ENCODE data around the gene TNFSF11.

The TNFSF11 gene

DNA sequence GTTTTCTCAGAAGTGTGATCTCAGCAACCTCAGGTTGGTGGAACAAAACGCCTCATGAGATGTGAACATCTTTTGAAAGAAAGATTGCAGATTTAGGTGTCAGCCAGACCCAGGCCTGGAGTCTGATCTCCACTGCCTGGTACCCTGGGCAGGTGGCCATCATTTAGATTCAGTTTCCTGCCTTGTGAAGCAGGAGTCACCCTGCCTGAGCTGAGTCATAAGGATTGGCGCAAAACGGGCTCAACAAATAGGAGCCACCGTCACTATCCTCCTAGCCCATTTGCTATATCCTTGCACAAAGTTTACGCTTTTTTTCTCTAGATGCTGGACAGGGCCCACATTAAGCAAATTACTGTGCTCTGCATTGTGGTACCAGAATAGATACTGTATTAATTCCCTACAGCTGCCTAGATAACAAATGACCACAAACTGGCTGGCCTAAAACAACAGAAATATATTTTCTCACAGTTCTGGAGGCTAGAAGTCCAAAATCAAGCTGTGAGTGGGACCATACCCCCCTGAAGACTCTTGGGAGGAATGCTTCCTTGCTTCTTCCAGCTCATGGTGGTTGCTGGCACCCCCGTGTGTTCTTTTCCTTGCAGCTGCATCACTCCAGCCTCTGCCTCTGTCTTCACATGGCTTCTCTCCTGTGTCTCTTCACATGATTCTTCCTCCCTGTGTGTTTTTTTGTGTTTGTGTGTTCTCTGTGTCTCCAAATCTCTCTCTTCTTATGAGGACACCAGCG lies 38.2 kb downstream of the TNFSF11 start:
- no peak for DNase-seq

DNA sequence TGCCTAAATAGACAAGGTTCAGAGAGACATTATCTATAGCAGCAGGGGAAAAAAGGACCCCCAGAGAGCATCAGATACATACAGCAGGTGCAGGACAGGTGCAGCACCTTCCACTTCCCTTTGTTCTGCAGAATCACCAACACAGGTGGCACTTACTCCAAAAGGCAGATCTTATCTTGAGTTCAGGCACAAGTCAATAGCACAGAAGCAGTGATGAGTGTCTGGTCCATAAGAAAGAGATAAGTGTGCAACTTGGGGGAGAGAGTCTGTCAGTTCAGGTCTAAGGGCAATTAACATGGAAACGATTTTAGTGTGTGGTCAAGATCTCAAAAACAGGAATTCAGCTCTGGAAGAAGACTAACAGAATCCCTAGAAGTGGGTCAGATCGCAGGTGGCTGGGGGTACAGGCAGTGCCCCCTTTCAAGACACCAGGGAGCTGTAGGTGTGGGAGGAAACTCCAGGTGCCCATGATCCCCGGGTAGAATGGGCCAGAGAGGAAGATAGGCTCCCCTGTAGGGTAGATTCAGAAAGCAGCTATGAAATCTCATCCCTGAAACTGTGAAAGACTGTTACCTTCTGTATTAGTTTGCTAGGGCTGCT lies 40.6 kb downstream of the TNFSF11 start:
- DNase-seq: no peak

DNA sequence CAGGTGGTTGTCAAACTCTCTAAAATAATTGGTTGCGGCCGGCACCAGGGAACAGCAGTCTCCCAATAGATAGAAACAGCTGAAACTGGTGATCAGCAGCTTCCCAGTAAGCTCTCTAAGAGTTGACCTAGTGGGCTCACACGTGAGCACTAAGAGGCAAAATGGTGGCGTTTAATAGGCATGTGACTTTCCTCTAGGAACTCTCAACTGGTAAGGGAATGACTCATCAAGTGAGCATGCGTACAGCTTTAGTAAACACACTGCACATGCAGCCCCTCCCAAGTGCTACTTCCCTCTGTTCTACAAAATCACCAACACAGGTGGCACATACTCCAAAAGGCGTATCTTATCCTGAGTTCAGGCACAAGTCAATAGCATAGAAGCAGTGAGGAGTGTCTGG lies 41.7 kb downstream of the TNFSF11 start:
- DNase-seq: no peak

DNA sequence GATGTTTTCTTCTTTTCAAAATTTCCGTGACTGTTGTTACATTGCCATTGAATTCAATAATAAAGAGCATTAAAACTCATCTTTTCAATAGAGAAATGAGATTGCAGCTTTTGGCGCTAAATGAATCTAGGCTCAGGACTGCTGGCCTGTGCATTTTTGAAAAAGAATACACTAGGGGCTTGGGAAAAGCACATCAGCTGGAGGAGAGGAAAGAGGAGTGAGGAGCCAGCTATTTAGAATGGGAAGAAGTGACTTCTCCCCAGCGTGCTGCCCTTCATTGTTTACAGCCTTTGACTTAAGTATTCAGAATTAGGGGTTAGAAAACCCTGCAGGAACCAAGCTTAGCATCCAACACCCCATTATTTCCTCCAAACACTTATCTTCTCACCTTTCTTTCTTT lies 43.3 kb downstream of the TNFSF11 start:
- peak; percentile 13 for DNase-seq

DNA sequence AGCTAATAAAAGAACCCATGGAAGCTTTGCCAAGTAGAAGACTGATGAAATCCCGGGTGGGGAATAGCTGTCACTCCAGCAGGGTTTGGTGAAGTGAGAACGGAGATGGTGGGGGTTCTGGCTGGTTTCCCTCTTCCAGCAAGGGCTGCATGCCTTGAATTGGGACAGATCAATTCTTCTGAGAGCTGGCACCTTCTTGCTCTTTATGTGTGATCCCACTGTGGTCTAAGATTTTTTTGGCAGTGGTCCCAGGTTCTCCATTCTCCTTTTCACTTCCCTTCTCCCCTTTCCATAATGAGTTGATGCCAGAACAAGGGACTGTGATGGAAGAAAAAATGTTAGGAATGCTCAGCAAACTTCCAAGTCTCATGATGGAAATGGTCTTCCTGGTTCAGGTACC lies 50.0 kb downstream of the TNFSF11 start:
- no peak for DNase-seq

DNA sequence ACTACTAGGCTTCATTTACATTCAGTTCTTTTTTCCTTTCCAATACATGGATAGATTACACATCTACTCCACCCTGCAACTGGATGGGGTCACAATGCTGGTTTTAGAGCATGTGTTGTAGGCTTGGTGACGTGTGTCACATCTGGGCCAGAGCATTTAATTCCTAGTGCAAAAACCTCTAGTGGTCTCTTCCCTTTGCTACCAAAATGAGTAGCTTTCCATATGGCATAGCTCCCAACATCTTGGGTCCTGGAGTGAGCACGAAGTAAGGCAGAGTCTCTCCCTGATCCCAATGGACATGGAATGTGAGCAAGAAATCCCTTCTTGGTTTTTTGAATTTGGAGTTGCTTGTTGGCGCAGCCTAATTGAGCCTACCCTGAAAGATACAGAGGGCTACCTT lies 51.7 kb downstream of the TNFSF11 start:
- no peak for DNase-seq

DNA sequence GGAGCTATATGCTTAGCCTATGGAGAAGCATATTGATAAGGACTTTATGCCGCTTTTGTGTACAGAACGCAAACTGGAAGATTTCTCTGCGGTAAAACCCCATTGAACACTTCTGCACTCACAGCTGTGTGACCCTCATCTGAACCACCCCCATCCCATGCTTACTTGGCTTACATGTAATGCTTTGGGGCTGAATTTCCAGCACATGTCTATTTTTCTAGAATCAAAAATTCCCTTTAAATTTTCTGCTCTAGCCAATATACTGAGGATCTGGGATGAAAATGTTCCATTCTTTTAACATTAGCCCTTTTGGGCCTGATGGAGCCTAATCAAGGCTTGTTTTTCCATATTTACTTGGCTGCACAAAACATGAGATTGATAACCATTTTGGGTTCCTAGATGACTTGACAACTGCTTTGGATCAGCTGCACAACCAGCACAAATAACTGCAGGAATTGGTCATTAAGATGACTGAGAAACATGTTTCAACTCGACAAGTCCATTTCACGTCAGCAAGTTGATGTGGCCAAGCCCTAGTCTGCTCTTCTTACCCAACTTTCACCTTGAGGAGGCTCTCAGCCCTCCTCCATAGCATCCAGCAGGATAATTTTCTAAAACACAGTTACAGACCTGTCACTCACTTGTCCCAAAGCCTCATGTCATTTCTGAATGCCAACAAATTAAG lies 52.4 kb downstream of the TNFSF11 start:
- DNase-seq: no peak

DNA sequence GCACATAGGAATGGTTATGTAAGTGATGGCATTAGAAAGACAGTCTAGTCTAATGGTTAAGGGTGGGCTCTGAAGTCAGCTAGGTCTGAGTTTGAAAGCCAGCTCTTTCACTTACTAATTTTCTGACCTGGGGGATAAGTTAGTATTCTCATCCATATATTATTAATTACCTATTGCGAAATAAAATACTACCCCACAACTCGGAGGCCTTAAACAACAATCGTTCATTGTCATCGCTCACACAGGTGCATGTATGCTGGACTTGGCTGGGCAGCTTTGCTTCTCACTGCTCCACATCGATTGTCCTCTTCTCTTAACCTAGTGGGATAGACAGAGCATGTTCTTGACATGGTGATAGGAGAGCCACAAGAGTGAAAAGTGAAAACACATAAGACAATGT lies 54.7 kb downstream of the TNFSF11 start:
- no peak for DNase-seq

DNA sequence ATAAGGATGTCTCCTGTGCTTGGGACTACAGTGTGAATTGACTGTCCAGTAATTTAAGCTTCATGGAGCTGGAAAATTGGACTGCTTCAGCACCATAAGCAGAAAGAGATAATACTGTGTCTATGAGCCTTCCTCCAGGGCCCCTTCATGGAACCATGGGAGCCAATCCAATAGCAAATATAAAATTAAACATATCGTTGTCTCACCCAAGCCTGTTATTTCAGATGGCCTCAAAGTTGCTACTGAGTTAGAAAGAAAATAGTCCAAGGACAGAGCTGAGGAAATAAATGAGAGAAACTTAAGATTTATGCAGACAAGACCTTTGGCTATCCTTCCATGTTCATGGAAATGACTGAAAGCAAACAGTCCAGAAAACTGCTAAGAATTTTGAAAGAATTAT lies 57.2 kb downstream of the TNFSF11 start:
- DNase-seq: no peak

DNA sequence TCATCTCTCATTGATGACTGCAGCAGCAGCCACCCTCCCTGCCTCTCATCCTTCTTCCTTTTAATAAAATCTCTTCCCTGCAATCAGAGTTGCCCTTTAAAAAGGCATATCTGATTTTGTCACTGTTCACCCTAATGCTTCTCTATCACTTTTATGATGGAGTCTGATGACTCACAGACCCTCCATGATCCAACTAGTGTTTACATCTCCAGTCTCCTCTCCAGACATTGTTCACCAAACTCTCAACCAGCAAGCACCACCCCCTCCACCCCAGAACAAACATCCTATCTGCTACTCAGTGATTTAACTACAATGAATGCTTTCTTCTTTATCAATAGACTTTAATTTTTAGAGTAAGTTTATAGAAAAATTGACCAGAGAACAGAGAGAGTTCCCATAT lies 59.5 kb downstream of the TNFSF11 start:
- DNase-seq: no peak

DNA sequence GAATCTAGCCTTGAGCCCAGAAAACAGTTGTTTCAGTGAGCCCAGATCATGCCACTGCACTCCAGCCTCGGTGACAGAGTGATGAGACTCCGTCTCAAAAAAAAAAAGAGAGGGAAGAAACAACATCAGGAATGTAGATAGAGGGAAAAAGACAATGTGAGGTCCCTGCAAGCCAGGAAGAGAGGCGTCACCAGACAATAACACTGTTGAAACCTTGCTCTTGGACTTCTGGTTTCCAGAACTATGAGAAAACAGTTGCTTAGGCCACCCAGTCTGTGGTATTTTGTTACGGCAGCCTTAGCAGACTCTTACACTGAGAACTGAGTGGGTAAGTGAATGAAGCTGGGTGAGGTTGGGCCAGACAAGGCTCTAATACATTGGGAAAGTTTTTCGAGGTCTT lies 64.1 kb downstream of the TNFSF11 start:
- no peak for DNase-seq

DNA sequence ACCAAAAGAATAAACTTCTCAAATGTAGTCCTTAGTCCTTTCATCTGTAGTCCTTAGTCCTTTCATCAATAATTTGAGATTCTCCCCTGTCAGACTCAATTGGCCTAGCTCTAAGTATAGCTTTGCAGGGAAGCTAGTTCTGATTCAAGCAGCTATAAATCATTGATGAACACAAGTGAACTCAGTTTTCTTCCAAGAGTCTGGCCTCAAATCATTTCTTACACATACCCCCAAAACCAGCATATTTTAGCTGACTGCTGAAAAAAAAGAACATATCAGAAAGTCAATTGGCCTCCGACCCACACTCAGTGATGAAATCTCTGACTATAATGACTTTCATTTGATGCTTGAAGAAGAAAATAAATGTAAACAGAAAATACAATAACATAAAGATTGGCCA lies 64.9 kb downstream of the TNFSF11 start:
- DNase-seq: peak; percentile 14

DNA sequence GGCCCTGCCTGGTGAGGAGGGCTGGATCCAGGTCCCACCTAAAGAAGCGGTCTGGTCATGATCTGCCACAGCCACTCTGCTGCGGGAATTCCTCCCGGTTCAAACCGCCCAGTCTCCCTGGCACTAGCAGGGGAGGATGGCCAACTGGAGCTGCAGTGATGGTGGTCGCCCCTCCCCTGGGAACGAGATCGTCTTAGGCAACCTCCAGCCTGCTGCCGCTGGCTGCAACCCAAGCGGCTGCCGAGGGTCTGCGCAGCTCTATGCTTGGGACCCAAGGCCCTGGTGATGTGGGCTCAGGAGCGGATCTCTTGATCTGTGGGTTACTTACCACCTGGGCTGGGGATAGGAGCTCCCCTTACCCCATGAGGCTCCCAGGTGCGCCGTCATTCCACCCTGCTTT lies 69.1 kb downstream of the TNFSF11 start:
- no peak for DNase-seq

DNA sequence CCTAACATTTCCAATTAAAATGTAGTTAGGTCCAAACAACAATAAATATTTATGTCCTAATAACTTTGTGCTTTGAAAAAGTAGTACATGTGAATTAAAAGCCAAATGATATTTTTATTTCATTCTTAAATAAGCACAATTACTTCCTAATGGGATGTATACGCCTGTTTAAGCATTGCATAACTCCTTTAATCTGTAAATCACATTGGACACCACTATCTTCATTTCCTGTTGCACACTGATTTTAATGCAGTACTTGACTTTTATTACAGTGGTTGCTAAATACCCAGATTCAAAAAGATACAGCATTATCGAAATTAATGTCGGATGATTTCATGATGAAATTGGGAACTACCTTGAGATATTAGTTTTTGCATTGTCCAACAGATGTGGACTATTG lies 70.9 kb downstream of the TNFSF11 start:
- DNase-seq: no peak

DNA sequence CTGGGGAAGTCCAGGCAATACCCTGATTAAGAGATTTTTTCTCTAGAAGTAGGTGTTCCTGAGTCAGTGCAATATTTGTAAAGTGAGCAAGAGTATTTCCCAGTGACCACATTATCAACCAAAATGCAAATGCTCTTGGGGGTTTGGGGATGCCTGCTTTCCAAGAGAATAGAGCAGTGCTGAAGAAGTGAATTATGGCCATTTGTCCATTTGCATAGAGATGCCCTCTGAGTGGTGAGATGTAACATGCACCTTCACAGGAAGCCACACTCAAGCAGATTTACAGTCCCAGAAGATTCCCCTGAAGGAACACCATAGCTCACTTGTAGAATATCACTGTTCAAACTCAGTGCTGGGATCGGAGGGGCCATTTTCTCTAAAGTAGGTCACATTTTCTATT lies 71.8 kb downstream of the TNFSF11 start:
- no peak for DNase-seq

DNA sequence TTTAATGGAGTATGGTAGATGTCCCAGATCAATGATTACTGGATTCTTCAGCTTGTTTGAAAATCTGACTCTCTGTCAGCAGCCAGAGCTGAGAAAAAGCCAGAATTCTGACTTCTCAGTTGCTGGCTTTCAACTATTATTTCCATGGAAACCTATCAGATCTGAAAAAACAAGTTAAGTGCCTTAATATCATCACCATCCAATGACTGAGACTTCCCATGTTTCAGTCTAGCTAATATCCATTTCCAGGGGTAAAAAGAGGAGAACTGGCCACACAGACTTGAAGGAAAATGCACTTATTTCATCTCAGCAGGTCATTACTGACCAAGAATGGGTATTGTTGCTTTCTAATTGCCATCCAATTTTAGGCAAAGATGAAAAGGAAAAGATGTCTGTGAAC lies 75.2 kb downstream of the TNFSF11 start:
- no peak for DNase-seq

DNA sequence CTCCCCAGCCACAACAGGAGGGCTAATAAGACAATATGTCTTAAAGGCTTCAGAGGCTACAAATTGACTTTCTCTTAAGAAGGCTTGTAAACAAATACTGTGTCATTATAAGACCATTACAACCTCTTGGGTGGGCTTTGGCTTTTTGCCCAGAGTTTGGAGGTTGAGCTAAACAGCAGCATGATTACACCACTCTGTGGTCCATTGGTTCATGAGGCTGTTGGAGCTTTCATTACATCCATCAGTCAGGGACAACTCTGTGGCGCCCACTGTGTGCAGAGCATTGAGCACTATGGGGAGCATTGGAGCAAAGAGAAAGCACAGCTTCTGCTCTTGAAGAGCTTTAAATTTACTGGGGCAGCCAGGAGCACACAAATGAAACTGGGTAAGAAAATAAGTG lies 75.9 kb downstream of the TNFSF11 start:
- DNase-seq: peak; percentile 32

DNA sequence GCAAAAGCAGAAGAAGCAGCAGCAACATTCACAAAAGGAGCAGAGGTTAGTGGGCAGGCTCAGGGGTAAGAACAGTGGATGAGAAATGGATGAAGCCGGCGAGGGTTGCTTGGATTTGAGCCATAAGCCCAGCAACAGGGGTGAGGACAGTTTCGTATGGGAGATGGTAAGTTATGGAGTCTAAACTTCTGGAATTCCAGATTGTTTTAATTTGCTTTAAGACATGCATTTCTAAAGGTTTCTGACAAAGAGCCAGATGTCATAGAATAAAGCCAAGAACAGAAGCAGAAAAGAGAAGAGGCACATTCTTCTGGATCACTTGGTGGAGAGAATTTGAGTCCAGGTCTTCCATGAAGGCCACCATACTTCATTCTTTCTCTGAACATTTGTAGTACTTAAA lies 76.6 kb downstream of the TNFSF11 start:
- no peak for DNase-seq

DNA sequence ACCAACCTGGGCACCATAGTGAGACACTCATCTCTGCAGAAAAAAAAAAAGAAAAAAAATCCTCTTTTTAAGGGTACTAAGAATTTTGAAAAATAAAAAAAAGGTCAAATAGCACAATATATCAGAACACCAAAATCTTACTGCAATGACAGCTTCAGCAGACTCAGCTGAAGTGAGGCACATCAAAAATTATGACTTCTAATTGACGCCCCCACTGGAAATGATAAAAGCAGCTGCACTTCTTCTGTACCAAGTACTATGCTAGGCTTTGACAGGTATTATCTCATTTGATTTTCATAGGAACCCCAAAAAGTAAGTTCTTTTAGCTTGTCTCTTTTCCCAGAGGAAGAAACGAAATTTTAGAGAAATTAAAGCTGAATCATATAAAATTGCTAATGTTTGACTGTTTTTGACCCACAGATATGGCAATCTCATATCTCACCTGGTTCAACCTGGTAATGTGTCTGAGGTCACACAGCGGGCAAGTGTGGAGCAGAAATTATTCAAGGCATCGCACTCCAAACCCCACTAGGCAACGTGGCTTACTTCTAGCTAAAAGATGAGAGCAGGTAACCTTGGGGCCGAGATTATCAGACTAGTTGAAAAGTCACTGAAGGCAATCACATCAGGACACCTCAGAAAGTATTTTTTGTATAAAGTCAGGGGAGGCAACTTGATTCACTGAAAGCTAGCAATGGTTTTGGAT lies 78.1 kb downstream of the TNFSF11 start:
- no peak for DNase-seq

DNA sequence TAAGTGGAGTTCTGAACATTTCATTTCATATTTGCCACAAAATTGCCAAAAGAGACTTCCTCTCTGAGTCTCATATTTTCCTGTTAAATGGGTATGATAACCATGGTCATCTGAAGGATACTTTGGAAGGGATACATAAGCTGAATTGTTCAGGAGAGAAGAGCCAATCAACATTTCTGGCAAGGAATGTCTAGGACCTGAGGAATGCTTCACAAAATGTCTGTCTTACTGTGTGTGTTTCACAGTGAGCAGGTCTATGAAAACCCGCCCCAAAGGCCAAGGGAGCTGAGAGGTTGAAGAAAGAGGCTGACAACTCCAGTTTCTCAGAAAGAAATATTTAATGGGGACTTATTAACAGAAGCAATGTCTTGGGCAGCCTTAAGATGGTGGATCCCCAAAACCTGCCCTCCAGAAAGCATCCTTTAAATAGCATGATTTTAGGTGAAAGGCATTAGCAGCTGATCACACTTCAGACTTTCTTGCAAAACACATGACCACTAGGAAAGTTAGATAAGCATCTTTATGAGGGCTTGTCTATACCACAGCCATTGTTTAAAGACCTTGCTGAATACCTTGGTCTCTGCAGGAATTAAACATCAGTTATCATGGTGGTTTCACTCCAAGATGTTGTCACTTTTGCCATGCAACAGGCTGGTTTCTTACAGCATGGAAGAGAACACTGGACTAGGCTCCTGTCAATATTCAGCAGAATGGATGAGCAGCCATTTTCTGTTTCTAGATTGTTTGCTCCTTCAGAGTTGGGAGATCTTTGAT lies 78.9 kb downstream of the TNFSF11 start:
- DNase-seq: no peak

DNA sequence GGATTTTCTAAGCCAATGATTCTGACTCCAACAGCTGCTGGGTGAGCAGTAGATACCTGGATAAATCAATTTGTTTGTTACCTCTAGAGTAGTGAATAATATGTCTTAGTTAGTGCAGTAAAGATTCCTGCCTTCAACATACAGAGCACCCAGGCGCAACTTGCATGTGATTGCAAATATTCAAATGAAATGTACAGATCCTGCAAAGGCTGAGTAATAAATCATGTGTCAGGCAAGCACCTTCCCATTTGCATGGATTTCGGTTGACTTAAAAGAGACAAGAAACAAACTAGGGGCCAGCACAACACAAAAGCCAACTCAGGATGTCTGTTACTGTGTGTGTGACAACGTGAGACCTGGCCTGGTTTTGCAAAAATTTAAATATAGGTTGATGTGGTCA lies 79.7 kb downstream of the TNFSF11 start:
- DNase-seq: no peak

DNA sequence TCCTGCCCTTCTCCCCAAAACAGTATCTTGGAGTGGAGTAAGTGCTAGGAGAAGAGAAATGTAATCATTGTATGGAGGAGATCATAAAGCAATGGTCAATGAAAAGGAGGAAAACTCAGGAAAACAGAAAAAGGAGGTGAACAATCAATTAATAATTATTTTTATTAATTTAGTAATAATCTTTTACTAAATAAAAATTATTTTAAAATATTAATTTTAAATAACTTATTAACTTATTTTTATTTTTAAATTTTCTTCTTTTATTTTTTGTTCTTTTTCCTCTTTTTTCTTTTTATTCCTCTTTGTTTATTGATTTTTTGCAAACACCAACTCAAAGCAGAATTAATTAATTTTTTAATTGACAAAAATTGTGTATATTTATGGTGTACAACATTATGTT lies 80.3 kb downstream of the TNFSF11 start:
- no peak for DNase-seq

DNA sequence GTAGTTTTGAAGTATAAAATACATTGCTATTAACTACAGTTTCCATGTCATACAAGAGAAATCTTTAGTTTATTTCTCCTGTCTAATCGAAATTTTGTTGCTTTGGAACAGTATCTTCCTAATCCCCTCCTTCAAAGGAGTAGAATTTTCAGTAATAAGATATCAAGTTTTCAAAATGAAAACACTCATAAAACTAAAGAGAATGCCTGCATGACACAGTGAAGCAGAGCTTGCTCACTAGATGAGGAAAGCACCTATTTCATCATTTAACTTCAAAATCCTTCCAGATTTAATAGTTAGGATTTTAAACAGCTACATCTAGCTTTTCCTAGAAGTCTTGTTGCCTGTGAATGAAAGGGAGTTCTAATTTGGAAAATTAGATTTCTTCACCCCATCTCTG lies 80.8 kb downstream of the TNFSF11 start:
- no peak for DNase-seq
